HS-5 (cell line): ENCODE results near the gene PRKN.
"Not testable (repeated sequence)": the region's sequence is repeated elsewhere in the genome, so short reads cannot be mapped to it uniquely, and the experiment has no call there.

Experiments used
- DNase-seq: peaks from one replicate; pipeline ENCODE4 v3.0.0-alpha.2; 2012; ENCODE audit warnings: low read depth

Gene PRKN

DNA sequence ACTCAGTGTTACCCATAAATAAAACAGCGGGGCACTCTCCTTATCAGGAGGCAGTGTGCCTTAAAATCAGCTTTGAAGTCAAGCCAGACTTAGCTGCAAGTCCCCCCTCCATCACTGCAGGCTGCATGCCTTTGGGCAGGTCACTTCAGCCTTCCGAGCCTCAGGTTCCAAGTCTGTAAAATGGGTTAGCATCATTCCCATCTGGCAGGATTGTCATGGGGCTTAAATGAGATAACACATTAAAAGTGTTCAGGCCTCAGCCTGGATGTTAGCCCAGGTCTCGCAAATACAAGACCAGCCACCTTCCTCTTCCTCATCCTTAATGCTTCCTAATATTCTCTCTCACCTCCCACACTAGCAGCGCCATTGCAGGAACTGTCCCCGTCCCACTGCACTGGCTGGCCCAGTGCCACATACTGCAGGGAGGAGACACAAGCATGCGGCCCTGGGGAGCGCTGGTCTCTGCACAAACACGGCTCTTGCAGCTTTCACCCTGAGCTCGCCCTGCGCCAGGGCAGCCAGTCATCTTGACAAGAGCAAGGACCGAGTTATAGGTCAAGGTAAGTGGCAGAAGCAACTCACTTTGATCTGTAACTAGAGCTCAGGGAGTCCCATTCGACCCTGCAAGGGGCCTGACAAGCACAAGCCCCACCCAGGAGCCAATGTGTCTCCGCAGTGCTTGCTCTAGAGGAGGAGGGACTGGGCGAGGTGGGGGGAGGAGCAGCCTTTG is 889.1 kb downstream of the PRKN start:
- no peak for DNase-seq

DNA sequence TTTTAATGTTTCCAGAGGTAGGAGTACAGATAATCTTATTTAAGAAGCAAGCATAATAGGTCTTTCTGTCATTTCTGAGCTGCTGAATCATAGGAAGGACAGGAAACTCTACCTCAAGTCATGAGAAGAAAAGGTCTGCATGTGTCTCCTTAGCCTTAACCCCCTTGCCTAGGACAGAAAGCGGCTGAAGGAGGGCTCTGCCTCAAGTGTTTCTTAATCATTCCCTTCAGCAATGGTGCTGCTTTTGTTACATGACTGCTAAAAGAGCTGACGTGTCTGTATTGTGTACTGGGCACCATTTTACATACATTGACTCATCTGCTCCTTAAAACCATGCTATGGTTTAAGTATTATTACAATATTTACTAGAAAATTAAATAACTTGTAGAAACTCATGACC is 889.7 kb downstream of the PRKN start:
- DNase-seq: no peak

DNA sequence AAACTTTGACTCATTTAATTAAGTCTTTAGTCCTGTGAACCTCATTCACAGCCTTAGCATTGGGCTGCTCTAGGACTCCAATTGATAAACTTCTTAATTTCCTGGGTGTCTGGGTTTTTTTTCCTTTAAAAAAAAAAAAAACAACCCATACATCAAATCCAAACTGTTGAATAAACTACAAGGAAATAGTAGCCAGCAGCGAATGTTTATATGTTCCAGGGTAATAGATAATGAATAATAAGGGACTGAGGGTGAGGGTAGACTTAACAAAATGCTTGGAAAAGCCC is 890.2 kb downstream of the PRKN start:
- no peak for DNase-seq

DNA sequence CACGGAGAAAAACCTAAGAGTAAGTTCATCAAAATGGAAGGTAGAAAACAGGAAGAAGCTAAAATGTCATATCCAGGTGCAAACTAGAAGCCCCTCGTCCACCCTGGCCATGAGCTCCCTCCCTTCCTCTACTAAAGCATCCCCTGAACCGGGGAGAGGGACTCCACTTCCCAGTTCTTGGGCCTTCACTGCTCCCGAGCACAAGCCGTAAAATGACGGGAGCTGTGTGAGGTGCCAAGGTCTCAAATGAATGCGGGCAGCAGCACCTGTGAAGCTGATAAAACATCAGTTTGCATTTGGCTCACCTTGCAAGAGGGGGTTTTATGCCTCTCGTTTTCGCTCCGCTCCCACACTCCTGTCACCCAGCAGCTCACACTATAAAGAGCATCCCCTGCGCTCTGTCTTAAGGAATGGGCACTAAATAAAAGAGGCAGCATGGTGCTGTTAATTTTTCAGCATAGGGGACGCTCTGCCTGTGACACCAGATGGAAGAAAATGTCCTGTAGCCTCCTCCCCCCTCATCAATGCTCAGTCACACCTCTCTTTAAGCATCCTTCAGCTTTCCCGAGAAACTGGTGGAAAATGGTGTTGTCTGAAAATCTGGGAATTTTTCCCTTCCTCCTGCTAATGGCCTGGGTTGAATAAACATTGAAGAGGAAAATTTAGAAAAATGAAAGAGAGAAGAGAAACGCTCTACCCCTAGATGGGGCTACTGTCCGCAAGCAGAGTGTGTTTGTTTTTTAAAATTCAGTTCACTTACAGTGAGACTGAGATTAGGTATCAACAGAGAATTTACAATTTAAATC is 890.7 kb downstream of the PRKN start:
- no peak for DNase-seq

DNA sequence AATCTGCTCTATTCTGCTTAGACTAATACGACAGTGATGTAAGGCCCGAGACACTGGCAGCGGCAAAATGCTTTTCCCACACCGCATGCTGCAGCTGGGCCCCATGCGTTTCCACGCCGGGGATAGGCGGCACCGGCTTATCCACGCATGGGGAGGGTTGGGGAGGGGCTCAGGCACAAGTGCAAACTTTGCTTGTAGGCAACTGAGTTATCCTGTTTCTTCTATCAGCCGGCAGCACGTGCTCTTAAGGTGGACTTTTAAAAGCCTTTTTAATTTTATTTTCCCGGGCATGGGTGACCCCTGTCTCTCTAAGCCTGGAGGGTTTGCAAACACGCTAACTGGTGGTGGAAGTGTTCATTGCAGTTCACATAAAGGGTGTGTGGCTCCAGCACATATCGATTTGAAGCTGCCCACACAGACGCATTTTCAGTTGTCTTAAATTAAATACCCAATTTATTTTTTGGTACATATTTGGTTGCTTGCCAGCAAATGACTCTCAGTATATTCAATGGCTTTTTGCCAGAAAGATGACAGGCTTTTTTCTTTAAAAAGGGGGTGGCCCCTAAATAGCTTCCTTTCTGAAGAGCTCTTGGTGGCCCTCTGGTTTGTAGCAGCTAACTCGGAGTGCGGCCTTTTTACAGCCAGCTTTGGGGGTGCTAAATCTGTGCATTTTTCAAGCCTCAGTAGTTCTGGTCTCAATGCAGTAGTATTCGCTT is 891.9 kb downstream of the PRKN start:
- no peak for DNase-seq

DNA sequence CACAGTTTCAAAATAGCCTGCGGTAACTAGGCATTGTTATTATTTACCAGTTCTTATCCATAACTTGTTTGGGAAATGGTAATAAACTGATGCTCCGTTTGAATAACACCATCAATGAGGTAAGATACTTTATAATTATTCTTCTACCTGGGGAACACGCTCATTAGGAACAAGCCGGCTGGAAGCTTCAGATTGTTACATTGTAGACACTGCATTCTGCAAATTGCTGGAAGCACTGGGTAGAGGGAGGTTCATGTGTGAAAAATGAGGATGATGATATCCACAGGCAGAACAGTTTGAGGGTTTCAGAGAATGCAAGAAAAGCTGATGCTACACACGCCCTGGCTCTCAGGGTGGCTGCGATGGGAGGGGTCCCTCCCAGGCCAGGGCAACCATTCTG is 893.1 kb downstream of the PRKN start:
- no peak for DNase-seq

DNA sequence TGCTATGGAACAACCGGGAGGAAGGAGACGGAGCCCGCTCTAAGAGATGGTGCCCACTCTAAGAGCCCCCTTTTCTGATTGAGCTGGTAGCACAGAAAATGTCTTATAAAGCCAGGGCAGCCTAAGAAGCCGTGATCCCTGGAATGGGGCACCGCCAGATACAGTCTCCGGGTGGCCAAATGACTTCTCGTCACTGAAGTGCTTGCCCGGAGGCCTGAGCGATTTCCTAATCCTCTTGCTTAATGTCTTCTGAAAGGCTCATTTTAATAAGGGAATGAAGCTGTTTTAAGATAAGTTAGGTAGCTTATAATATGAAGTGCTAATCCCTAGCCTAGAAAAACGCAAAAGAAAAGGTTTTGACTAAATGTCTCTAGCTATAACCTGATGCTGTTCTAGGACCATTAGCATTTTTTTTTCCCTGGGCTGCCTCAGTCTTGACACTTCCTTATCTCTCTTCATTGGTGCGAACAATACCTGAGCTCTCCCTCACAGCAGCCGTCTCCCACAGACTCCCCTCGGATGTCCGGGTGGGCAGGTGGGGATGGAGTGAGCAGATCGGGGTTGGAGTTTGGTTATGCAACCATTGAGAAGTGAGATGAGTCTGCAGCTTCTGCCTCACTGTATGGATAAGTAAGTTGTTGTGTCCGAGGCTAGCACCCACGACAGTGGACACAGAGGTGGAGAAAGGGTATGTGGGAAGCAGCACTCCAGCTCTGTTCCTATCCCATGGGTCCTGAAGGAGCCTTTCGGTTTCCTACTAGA is 894.3 kb downstream of the PRKN start:
- DNase-seq: no peak

DNA sequence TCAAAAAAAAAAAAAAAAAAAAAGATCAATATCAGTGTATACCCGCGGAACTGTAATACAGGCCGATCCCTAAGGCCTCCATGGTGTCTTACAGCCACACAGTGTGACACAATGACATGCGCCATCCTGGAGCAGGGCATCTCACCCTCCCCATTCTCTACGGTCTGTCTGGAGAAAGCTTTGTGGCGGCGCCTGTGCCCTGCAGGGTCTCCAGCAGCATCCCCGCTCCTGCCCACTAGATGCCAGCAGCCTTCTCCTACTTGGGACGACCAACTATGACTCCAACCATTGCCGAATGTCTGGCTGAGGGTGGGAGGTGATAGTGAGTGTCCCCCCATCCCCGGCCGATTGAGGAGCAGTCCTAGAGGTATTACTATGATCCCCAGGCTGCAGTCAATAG is 894.9 kb downstream of the PRKN start:
- no peak for DNase-seq

DNA sequence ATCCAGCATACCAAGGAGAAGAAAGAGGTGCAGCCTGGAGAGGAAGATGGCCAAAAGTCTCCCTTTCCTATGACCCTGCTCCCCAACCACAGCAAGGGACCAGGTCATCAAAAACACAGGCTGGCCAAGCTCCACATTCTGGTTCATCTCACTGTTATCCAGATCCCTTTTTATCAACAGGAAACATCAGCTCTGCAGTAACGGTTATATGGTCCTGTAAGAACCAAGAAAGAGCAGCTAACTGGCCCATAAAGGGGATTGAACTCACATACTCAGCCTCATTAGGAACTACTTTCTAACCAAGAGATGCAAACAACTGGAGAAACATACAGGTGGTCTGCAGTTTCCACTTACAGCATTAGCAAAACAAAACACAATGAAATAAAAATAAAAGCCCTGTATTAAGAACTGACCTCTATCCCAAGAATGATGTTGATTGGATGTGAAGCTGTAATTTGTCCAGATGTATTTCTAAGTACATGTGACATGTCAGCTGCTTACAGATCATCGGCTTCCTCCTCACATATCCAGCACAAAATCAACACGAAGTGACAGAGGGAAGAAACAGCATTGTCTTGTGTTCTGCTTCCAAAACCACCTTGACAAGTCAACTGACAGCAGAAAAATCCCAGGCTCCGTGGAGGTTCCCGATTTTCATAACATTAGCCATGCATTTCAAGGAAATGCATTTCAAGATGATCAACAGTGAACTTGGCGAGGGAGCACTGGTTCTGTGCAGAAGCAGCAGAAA is 896.5 kb downstream of the PRKN start:
- no peak for DNase-seq

DNA sequence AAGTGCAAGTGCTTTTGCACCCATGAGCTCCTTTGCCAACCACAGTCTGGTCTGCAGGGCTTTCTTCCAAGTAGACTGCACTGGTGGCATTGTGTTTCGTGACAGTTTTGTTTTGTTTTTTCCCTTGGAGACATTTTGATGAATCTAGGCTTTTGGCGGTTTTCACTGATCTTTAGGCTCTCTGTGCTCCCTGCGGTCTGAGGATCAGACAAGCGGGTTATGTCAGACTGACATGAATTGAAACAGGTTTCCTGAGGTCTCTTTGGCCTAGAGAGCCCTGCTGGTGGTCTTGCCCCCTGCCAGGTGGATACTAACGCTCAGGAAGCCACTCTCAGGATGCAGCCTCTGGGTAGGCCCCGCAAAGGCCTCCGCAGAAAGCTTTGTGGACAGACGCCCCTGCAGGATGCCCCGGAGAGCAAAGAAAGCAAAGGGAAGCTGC is 898.3 kb downstream of the PRKN start:
- no peak for DNase-seq

DNA sequence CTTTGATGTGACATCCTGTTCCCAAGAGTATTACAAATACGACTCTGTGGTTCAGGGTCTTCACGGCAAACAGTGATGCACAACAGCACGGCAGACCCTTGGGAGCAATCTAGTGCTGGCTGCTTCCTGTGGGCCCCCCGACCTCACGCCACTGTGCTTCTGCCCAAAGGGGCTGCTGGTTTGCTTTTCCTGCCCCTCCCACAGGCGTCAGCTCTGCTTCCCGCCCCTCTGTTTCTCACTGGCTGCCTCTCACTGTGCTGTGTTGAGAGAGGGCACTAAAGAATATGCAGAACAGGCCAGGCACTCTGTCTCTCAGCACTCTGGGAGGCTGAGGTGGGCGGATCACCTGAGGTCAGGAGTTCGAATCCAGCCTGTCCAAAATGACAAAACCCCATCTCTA is 899.2 kb downstream of the PRKN start:
- no peak for DNase-seq

DNA sequence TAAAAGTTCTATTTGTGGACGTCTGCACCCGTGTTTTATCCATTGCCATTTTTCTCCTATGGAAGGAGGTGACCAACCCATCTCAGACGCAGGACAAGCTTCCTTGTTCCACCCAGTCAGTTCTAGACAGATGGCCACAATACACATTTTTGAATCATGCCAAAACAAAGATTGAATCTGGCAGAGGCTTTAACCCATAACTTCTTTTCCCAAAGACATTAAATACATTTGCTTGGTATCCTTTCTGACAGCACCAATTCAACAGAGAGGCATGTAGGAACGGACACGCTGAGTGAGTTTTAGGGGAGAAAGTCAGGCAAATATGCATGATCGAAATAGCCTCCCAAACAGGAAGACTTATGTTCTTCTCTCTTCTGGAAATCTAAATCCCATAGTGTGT is 901.1 kb downstream of the PRKN start:
- no peak for DNase-seq

DNA sequence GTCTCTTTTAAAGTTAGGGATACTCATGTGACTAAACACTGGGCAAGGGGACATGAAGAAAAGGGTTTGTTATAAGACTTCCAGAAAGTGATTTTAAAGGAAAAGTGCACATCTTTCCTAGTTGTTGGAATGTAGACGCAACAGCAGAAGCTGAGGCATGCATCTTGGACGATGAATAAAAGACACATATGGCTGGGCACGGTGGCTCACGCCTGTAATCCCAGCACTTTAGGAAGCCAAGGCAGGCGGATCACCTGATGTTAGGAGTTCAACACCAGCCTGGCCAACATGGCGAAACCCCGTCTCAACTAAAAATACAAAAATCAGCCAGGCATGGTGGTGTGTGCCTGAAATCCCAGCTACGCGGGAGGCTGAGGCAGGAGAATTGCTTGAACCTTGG is 905.4 kb downstream of the PRKN start:
- DNase-seq: not testable (repeated sequence)

DNA sequence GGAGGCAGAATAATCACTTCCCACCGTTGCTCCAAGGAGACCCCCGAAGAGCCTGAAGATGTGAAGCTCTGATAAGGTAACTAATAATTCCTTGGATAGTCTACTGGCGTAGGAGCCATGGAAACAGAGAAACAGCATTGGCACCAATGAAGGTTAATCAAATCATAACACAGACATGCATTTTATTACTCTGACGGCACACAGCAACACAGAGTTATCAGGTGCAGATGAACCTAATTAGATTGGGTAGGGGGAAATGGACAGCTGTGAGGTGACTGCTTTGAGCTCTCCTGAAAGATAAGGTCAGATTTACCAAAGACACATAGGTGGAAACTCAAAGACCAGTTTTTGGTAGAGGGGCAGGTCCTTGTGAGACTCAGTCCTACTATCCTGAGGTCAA is 909.7 kb downstream of the PRKN start:
- DNase-seq: no peak

DNA sequence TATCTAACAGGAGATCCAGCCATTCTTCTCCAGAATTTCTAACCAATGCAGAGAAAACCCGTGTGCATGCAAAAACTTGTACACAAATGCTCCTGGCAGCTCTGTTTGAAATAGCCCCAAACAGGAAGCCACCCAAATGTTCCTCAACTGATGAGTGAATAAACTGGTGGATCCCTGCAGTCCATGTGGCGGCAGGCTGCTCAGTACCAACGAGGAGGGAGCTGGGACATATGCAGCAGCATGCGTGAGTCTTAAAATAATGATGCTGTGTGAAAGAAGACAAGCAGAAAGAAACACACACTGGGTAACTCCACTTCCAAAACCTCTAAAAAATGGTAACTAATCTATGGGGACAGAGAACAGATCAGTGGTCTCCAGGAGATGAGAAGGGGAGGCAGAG is 911.6 kb downstream of the PRKN start:
- no peak for DNase-seq

DNA sequence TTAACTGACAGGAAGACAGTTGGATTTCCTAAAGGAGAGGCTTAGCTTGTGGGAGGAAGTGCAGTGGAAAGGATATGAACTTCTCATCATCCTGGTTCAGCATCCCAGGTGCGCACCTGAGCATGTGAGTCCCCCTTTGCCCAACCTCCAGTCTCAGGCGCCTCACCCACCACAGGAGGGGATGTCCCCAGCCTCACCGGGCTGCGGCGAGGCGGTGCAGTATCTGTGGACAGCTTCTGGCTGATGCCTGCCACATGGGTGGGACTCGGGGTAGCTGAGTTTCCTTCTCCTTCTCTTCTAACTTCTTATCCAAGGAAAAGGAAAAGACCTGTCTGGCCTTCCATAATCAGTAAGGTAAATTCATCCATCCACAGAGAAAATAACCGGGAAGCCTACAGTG is 914.4 kb downstream of the PRKN start:
- no peak for DNase-seq

DNA sequence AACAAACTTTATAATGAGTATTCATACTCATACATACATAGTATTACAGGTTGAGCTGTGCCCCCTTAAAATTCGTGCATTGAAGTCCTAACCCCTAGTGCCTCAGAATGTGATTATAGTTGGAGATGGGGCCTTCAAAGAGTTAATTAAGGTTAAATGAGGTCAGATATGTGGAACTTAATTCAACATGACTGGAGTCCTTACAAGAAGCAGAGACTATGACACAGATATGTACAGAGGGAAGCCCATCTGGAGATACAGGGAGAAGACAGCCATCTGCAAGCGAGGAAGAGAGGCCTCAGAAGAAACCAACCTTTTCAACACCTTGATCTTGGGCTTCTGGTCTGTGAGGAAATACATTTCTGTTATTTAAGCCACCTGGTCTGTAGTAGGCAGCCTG is 917.6 kb downstream of the PRKN start:
- DNase-seq: no peak

DNA sequence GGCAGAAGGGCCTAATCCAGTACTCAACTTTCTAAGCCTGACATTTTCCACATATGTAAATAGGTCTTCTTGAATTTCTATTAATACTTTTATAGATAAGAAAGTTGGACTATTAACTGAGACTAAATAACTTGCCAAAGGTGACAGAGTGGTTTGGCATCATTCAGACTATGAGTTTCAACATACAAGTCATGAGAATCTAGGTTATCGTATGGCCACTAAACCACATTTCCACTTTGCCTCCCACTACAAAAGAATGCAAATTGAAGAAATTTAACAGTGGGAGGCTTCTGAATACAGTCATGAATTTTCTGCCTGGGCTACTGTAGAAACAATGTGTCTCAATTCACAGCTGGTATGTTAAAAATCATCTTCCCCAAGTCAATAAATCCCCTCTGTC is 922.7 kb downstream of the PRKN start:
- DNase-seq: no peak

DNA sequence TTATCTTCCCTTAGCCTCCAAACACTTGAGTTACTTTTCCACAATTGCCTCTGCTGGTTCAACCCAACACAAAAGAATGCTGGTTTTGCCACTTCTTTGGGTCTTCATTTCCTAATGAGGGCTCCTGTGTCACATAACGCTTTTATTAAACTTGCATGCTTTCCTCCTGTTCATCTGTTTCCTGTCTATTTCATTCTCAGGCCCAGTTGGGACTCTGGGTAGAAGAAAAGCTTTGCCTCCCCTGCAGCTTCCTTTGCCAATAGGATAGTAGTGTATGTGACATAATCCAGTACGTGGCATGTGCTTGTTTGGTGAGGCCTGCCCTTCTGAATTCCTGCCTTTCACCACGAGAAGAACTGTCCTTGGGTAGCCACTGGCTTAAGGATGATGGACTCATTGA is 924.4 kb downstream of the PRKN start:
- DNase-seq: no peak

DNA sequence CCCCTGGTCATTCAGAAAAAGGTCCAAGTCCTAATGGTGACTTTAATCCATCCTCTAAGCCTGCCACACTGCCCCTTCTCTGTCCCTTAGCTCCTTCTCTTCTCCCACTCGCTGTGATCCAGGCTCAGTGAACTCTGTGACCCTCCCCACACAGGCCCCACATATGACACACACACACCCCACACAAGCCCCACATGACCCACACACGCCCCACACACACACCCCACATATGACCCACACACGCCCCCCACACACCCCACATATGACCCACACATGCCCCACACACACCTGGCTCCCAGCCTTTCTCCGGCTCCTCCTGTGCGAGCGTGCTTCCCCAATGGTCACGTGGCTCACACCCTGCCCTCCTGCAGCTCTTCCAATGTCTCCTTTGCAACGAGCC is 925.3 kb downstream of the PRKN start:
- DNase-seq: no peak

DNA sequence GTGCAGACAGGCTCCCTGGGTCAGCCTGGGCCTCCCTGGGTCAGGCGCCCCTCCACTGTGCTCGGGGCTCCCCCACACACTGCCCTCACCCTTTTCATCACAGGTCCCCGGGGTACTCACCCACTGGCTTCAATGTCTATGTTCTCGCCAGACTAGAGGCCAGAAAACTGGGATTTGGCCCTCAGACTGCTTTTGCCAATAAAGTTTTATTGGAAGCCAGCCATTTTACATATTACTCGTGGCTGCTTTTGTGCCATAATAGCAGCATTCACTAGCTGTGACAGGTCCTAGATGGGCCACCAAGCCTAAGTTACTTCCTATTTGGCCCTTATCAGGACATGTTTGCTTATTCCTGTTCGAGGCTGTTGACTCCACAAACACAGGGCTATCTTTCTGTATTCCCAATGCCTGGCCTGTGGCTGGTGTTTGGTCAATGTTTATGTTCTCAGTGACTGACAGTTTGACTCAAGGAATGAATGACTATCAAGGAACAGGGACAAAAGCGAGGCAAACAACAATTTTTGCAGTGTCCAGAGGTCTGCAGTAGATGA is 928.6 kb downstream of the PRKN start:
- DNase-seq: no peak

DNA sequence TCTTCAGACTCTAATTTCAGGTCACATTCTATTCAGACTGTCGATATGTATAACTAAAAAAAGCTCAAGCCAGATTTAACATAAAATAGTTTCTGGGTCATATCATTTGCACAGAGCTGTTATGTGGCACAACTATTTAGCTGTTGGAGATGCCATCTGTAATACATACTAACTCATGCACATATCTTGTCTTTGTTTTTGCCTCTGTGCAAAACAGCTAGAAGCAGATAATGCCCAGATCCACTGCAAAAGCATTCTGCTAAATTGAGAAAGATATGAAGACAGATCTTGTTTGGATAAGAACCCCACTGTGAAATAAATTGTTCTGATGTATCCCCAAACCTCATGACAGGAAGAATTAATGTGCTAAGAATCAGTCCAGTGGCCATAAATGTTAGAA is 930.9 kb downstream of the PRKN start:
- DNase-seq: no peak
